Limb (tissue), 2 donors: ENCODE results near the gene CELF2.

Experiments used
- DNase-seq, 2 donors: peaks; one replicate each; pipeline ENCODE4 v3.0.0-alpha.2; 2016; ENCODE audit errors: extremely low spot score in 2 of 2

CELF2 gene

DNA sequence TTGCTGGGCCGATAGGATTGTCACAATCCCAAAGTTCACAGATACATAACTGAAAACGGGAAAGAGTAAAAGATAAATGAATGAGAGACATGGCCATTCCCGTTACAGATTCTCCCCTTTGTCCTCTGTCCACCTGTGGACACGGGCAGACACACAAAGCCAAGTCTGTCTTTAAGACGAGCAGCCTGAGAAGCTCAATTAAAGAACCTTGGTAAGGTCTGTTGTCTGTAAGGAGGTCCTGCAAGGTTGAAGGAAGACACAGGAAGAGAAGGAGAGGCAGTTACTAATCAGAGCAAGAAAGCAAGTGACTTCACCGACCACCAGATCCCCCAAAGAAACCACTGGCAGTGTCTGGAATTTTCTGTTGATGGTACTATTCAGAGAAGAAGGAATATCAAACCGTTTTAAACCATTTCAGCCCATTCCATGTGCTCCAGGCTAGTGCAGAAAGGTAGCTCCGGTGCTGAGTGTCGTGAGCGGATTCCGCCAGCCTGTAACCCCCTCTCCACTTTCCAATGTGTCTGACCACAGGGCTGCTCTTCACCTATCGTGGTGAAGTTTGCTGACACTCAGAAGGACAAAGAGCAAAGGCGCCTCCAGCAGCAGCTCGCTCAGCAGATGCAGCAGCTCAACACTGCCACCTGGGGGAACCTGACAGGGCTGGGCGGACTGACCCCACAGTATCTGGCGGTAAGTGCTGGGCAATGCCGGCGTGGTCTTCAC, 252.6 kb downstream of the CELF2 start:
- DNase-seq: peak; percentile 75 to 89

DNA sequence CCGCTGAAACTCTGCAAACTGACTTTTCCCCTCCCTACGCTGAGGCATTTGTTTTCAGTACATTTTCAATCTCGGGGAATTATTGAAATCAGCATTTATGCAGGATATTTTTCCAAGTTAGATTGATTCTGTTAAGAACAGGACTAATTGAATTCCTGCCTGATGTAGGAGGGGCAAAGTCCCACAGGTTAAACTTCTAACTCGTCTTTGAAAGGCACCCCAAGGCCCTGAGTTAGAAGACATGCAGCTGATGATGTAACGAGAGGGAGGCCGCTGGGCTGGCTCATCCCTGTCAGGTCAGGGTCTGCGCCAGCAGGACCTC, 253.1 kb downstream of the CELF2 start:
- DNase-seq: no peak

DNA sequence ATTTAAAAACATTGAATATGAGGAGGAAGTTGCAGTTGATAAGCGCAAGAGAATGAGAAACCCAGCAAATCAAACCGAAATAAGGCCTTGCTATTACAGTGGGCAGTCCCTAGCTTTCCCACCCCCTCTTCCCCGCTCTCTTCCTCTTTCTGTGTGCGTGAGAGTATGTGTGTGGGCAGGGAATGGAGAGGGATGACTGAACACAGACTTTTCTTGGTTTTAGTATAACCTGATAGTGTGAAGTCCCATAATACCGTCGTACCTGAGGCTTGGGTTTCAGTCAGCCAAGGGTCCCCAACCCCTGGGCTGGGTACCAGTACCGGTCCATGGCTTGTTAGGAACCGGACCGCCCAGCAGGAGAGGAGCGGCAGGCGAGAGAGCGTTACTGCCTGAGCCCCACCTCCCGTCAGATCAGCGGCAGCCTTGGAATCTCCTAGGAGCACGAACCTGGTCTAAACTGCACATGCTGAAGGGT, 255.3 kb downstream of the CELF2 start:
- no peak for DNase-seq

DNA sequence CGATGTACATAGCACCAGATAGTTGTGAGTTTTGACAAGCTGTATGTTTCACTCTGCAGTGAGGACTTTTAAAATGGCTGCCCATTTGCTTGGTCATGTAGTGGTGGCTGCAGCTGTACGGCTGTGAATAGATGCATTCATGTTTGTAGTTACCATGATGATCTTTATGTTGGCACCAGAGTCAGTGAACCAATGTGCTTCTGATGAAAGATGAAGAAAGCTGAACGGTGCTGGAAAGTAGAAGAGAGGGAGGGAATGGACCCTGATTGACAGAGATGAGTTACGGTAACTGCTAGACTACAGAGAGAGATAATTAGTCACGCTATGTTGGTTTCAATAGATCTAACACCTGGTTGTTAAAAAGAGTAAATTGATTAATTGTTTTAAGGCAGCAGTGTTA, 256.8 kb downstream of the CELF2 start:
- no peak for DNase-seq

DNA sequence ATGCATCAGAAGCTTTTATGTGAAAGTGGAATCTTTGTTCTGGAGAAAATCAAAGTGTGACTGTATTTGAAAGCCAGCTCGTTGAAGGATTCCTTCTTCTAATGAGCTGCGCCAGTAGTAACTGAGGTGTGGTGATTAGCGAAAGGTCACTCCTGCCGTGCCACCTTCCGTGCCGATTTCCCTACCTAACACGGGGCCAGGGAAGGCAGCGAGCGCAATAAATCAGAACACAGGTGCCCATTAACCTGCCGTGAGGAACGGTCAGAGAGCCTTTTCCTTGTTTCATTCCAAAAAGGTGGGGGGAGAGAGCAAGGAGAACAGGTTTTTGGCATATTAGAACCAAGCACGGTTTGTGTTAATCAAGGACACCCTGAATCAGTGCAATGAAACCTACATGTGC, 258.0 kb downstream of the CELF2 start:
- DNase-seq: no peak

DNA sequence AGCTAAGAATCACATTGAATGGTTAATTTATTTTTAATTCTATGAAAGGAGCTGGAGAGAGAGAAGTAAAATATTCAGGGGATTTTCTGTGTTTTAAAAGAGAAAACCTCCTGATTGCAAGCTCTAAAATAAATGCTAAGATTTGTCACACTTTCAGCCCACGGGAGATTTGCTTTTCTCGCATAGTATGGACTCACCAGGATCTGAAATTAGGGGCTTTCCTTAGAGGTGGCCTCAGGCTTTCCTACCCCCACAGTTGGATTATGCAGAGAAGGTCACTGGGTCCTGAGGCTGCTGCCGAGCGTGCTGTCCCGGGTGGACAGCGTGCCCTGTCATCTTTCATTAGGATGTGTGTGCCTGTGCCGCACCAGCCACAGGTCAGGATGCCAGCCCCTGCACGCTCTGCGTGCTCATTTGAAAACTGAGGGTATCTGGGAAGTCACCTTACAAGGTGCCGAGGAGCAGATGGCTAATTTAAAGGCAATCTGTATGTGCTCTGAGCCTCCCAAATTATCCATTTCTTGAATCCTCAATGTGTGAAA, 258.8 kb downstream of the CELF2 start:
- DNase-seq: no peak

DNA sequence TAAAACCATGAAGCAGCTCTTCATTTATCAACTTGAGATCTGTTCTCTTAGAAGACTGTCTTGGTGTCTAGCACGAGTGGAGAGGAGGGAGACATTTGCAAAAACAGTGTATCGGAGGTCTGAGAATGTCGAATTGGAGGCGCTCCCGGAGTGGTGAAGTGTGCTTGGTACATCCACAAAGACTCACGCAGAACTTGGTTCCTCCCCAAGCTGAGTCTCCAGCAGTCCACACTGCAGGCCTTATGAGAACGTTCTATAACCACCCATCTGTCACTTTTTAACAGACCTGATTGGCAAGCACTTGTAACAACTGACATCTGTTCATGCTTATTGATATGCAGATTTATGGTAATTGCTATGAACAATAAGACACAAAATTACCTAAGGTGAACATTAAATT, 261.6 kb downstream of the CELF2 start:
- DNase-seq: no peak

DNA sequence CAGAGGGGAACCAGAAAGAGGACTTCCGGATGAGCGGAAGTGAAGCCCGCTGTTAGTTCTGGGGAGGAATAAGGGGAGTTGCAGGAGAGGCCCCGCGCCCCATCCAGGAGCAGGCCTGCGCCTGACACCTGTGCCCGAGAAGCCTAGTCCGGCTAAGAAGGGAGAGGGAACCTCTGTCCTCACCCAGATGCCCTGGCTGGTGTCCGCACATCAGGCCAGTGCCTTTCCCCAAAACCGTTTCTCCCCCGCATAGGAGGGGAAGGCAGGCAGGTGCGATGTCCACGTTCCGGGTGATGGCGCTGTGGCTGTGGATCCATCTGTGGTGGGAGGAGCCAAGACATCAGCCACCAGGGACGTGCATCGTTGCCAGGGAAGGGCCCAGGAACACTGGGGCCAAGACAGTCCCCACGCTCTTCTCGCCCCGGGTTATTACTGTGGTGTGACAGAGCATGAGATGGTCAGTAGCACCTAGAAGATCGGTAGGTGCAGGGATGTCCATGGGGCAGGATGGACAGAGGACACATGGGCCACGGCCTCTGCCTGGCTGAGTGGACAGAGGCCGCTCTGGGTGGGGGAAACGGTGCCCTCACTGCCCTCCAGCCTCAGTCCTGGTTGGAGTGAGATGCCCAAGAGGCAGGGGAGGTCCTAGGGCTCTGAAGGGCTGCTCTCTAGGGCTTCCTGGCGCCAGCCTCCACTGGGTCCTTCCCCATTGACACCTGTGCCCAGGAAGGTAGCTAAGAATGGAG, 262.7 kb downstream of the CELF2 start:
- DNase-seq: no peak

DNA sequence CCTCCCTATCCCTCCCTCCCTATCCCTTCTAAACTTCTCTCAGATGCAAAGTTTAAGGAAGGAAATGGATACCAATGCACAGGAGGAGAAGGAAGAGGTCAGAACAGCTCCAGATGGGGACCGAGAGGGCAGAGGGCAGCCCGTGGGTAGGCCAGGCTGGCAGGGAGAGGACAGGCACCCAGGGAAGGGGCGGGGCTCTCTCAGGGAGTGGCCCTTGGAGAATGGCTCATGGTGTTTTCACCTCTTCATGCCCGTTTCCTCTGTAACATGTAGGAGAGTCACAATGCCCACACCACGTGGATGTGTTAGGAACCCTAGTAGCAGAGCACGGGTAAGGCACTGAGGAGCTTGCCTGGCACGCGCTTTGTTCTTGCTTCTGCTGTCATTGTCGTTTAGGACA, 264.5 kb downstream of the CELF2 start:
- DNase-seq: no peak

DNA sequence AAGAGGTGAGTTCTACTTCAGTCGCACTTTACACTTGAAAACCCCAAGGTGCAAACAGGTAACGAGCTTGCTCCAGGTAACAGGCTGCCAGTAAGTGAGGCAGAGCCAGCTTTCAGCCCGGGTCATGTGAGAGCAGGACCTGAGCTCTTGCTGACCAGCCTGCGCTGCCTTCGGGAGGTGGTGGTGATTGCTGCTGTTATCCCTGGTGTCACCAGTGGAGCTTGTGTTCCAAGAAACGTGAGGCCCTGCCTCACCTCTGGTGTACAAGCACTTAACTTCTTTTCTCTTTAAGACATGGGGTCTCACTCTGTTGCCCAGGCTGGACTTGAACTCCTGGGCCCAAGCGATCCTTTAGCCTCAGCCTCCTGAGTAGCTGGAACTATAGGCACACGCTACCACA, 265.0 kb downstream of the CELF2 start:
- no peak for DNase-seq

DNA sequence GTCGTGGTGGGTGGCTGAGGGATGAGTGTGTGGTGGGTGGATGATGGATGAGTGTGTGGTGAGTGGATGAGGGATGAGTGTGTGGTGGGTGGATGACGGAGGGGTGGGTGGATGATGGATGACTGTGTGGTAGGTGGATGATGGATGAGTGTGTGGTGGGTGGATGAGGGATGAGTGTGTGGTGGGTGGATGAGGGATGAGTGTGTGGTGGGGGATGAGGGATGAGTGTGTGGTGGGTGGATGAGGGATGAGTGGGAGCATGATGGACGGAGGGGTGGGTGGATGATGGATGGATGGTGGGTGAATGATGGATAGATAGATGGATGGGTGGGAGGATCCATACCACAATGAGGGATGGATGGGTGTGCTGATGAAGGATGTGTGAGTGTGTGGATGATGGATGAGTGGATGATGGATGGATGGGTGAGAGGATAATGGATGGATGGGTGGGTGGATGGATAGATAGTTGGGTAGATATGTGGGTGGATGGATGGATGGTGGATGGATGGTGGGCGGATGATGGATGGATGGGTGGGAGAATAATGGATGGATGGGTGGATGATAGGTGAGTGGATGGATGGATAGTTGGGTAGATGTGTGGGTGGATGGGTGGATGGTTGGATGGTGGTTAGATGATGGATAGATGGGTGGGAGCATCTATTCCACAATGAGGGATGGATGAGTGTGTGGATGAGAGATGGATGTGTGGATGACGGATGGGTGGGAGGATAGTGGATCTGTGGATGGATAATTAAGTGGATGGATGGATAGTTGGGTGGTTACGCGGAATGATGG, 266.8 kb downstream of the CELF2 start:
- peak in 1 of 2 donors; percentile 10 for DNase-seq

DNA sequence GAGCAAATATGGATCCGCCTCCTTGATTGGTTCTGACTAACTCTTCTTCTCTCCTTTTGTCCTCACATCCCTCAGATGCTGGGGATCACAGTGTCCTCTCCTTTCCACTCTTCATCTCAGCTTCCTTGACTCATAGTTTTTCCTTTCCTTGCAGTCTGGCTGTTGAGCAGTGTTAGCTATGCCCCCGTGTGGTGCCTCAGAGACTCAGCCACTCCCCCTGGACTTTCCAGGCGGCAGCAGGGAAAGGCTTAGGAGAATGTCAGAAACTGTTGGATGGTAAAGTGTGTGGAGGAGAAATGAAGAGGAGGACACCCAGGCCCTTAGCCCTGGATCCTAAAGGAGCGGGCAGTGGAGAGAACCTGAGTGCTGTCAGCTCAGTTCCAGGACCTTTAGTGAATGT, 267.5 kb downstream of the CELF2 start:
- DNase-seq: peak in 1 of 2 donors; percentile 13

DNA sequence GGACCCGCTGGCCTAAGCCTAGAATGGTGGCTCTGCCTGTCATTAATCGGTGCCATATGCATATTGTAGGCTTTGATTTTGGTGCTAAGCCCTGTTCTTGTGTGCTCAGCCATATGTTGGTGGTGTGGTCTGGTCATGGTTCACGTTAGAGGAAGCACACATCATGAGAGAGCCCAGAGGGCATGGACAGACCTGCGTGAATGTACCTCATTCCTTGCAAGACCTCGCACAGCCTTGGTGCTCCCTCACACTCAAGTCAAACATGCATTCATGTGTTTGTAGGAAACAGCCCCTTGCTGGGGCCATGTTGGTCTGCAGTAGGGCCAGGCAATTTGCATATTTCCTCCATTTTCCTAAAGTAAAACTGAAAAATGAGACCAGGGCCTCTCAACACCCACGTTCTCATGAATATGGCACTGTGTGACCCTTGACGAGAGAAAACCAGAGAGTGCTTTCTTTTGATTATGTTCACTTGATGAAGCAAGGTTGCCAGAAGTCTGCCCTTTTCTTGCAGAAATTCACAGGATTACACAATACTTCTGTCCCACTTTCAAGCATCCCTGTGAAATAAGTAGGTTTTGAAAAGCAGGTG, 268.7 kb downstream of the CELF2 start:
- no peak for DNase-seq

DNA sequence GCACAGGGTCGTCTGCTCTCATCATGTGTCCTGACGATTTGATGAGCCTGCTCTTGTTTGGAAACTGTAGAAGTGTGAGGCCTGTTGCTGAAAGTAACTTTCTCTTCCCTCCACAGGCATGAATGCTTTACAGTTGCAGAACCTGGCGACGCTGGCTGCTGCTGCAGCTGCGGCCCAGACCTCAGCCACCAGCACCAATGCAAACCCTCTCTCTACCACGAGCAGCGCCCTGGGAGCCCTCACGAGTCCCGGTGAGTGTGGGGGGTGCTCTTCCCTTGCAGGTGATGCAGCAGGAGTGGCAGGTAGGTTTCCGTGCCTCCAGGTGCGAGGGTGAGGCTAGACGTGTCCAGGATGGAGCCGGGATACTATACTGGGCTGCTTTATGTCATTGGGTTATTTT, 270.6 kb downstream of the CELF2 start:
- DNase-seq: no peak

DNA sequence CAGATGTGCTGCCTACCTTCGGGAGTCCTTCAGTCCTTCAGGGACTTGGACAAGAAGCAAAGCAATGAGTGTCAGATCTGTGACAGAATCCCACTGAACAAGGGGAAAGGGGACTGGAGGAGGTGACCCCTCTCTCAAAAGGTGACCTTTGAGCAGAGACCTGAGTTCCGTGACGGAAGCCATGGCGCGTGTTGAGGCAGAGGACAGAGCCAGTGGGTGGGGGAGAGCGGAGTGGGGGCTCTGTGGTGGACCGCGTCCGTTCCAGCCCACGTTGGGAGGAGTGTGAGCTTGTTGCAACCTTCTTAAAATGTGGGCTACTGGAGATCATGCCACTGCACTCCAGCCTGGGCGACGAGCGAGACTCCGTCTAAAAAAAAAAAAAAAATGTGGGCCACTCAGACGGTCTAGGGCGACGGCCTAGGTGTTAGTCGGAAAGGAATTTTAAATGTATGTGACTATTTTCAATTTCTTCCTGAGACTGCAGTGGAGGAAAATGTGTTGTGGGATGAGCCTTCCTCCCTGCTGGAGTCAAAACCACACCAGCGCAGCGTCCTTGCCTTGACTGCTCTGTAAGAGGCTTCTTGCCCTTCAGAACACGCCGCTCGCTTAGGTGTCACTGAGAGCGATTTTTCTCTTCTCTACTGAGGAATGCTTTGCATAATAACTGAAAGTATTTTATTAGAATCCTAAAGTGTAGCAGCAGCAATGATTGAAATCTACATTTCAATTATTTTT, 272.7 kb downstream of the CELF2 start:
- DNase-seq: no peak

DNA sequence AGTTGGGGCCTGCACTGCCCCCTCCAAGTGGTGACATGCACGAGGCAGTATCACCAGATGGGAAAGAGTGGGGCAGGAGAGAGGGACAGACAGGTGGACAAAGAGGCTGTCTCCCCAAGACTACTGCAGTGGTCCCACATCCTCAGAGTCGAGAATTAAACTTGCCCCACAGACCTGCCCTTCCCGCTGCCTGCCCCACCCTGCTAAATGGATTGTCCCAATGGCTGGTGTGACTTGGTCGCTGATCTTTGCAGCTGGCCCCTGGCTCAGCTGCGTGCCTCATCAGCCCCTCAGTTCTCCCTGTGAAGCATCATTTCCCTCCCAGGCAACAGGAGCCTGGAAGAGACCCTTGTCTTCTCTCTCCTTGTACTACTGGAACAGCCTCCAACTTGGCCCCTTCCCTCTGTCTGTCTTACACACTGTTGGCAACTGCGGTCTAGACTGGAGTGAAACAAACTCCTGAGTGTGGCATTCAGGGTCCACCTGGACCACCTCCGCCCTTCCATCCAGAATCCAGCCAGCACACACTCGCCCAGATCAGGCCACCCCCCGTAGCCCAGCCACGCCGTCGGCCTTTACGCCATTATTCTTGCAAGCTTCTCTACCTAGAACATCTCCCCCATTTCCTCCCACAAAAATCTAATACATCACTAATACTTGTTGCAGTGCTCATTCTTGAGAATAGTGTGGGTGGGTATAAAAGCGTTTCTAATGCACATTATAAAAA, 275.1 kb downstream of the CELF2 start:
- DNase-seq: no peak

DNA sequence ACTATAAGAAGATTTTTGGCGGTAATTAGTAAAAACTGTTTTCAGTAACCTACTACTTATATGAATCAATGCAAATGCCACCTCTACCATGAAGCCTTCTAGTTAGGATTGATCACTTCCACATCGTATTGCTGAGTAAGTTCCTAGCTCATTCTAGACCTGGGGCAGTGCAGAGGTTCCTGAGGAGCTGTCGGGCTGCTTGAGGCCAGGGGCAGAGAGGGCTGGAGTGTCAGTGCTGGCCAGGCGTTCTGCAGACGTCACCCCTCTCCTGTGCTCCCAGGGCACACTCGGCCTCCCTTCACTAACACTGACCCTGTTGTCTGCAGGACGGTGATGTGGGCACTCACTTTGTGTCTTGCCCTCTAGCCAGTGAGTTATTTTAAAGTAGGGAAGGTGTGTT, 275.7 kb downstream of the CELF2 start:
- no peak for DNase-seq

DNA sequence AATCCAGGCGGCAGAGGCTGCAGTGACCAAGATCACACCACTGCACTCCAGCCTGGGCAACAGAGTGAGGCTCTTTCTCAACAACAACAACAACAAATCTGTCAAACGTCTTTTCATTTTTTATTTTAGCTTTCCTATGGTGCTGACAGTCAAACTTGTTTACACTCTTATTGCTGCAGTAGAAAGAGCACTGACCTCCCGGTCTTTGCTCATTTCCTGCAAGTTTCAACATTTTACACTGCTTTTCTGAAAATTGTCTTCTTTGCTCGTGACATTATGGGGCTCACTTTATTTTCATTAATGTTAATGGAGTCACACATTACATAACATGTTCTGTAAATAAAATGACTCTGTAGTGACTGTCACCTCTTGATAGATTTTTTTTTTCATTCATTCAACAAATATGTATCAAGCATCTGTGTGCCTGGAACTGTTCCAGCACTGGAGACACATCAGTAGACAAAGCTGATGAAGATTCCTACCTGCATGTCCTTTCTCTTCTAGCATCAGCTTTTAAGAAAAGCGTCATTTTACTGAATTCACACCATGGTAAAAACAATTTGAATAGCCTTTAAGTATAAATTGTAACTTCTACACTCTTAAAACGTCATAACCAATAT, 277.3 kb downstream of the CELF2 start:
- no peak for DNase-seq

DNA sequence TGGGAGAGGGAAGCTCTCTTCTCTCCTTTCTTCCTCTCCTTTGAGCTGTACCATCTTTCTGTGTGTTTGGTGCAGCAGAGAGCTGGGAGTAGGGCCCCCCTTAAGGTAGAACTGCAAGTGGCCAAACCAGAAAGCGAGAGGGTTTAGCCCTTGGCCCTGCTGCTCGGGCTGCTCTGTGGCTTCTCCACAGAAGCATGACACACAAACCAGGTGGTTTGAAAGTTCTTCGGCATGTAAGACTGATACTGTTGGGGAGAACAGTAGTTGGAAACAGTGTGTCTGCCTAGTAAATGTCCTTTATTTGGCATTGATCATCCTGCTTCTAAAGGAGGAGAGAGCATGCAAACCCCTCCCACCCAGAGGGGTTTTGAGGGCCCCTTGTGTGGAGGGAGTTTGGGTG, 277.8 kb downstream of the CELF2 start:
- DNase-seq: peak in 1 of 2 donors; percentile 6

DNA sequence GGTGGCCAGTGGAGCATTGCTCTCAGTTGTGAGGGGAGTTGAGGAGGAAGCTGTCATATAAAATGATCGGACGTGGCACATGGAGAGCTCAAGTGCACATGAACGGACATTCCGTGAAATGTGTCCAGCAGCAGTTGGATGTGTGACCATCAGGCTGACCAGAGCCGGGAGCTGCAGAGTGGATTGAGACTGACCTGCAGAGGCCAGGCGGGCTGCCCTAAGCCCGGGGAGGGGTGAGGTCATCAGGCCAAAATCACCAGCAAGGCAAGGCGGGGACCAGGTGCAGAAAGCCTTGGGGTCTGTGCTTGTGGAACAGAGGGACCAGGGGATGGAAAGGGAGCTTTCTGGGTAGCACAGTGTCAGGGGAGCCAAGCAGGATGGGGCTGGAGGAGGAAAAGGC, 279.5 kb downstream of the CELF2 start:
- peak in 1 of 2 donors; percentile 17 for DNase-seq
